ENCODE results near the gene LPA.

- TF ChIP-seq POLR2AphosphoS5 (IDR thresholded peaks at IDR 0.05; ENCODE audit: low read depth, low read length) (no peak), MAX (IDR thresholded peaks at IDR 0.05) (no peak)
Measured at GRCh38 chr6:160532315-160532714, 131.8 kb downstream of the LPA start.
